Fibroblast of lung (primary cell): ENCODE data around the gene FAM53B. TPM values are rescaled to one million over a fixed set of nuclear protein-coding genes. Genes with fewer than 3 reads are reported as not detected.

ENCODE experiments used
- DNase-seq, 2 donors: peaks; one replicate each; pipeline versions ENCODE4 v3.0.0 to v3.0.0-alpha.2; 2010; ENCODE audit warnings: low read depth in 2 of 2
- H2AFZ ChIP-seq: 2 replicates; pipeline ENCODE4 v1.5.1; 2012; ENCODE audit warnings: low read length, control low read depth, inconsistent platforms
- H3K27ac ChIP-seq: 2 replicates; pipeline ENCODE4 v1.5.1; 2011; ENCODE audit warnings: low read length, control low read depth; ENCODE audit not compliant: insufficient read depth
- H3K27me3 ChIP-seq: 2 replicates; pipeline ENCODE4 v1.5.1; 2011; ENCODE audit warnings: mild to moderate bottlenecking, low read length; ENCODE audit not compliant: control insufficient read depth, insufficient read depth
- H3K36me3 ChIP-seq: 2 replicates; pipeline ENCODE4 v1.5.1; 2011; ENCODE audit warnings: low read length; ENCODE audit not compliant: control insufficient read depth, insufficient read depth
- H3K4me1 ChIP-seq: 2 replicates; pipeline ENCODE4 v1.5.1; 2011; ENCODE audit warnings: low read length; ENCODE audit not compliant: control insufficient read depth, insufficient read depth; ENCODE audit errors: extremely low read depth
- H3K4me2 ChIP-seq: 2 replicates; pipeline ENCODE4 v1.5.1; 2011; ENCODE audit warnings: low read length, control low read depth; ENCODE audit not compliant: insufficient read depth; ENCODE audit errors: extremely low read depth
- H3K4me3 ChIP-seq, 4 experiments: fragments of 200-600 bp in 1 of 4; sonication (generic) in 1 of 4; replicated peaks in 1 of 4; 2 replicates each; pipeline ENCODE4 v1.5.1; 2011 to 2016; ENCODE audit warnings: low read length in 4 of 4, low read depth in 3 of 4, mild to moderate bottlenecking in 3 of 4, control low read depth in 2 of 4, inconsistent platforms in 1 of 4, mixed read lengths in 1 of 4; ENCODE audit not compliant: insufficient read depth in 1 of 4; ENCODE audit errors: control extremely low read depth in 1 of 4
- H3K79me2 ChIP-seq: 2 replicates; pipeline ENCODE4 v1.5.1; 2012; ENCODE audit warnings: mild to moderate bottlenecking, low read length, inconsistent platforms; ENCODE audit not compliant: control insufficient read depth, insufficient read depth
- H3K9ac ChIP-seq: 2 replicates; pipeline ENCODE4 v1.5.1; 2011; ENCODE audit warnings: mild to moderate bottlenecking, low read length, control low read depth; ENCODE audit not compliant: insufficient read depth
- H3K9me3 ChIP-seq: 2 replicates; pipeline ENCODE4 v1.5.1; 2012; ENCODE audit warnings: low read depth, low read length; ENCODE audit not compliant: control insufficient read depth, insufficient read depth
- H4K20me1 ChIP-seq: 2 replicates; pipeline ENCODE4 v1.5.1; 2011; ENCODE audit warnings: low read length; ENCODE audit not compliant: control insufficient read depth, insufficient read depth; ENCODE audit errors: extremely low read depth
- EZH2 ChIP-seq: IDR thresholded peaks from 2 replicates; pipeline ENCODE4 v1.5.1; 2012; ENCODE audit warnings: low read length, control low read depth, mild to moderate bottlenecking; ENCODE audit errors: missing control alignments
- polyA plus RNA-seq, 2 donors: library from polyadenylated mRNA; depleted of rRNA in 1 of 2; stranded (reverse) in 1 of 2; unstranded in 1 of 2; fragments of >200 nt; gene quantifications; 2 replicates each; pipeline ENCODE4 v1.2.1, GENCODE V29; 2011 to 2012; ENCODE audit warnings: missing spikeins in 1 of 2
- total RNA-seq: library from RNA; depleted of rRNA; stranded (reverse); fragments of >200 nt; gene quantifications from 2 replicates; pipeline ENCODE4 v1.2.1, GENCODE V29; 2014
- TF ChIP-seq, protein P1 (sequence below), 2 donors: IDR thresholded peaks in 1 of 2; conservative IDR thresholded peaks in 1 of 2; 1 replicate in 1 of 2; 2 replicates in 1 of 2; pipeline ENCODE4 v1.5.1; 2011 to 2012; ENCODE audit warnings: low read length in 2 of 2, control low read depth in 1 of 2, inconsistent platforms in 1 of 2, low read depth in 1 of 2, mild to moderate bottlenecking in 1 of 2

The FAM53B gene
- total and polyA plus RNA-seq, 2 donors (not counting 1 experiment from before 2014, with no cell fraction given): 2.2 to 11.7 TPM

- TF ChIP-seq, protein P1, sequence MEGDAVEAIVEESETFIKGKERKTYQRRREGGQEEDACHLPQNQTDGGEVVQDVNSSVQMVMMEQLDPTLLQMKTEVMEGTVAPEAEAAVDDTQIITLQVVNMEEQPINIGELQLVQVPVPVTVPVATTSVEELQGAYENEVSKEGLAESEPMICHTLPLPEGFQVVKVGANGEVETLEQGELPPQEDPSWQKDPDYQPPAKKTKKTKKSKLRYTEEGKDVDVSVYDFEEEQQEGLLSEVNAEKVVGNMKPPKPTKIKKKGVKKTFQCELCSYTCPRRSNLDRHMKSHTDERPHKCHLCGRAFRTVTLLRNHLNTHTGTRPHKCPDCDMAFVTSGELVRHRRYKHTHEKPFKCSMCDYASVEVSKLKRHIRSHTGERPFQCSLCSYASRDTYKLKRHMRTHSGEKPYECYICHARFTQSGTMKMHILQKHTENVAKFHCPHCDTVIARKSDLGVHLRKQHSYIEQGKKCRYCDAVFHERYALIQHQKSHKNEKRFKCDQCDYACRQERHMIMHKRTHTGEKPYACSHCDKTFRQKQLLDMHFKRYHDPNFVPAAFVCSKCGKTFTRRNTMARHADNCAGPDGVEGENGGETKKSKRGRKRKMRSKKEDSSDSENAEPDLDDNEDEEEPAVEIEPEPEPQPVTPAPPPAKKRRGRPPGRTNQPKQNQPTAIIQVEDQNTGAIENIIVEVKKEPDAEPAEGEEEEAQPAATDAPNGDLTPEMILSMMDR (conservative IDR thresholded peaks at IDR 0.05 in 1 of 2, IDR thresholded peaks at IDR 0.05 in 1 of 2; ENCODE audit: low read depth in 1 of 2, low read length in 2 of 2): no peak
- no peak for TF ChIP-seq EZH2
- Histone ChIP-seq H3K9ac (no peak overlapping the region), H2AFZ (no peak overlapping the region), H3K9me3 (no peaks in the 10 kb centered on the region), H3K4me3 (no peak overlapping the region), H3K4me2 (no peak overlapping the region), H3K27ac (no peak overlapping the region), H3K36me3 (no peaks in the 10 kb centered on the region), H3K4me1 (no peaks in the 10 kb centered on the region), H3K79me2 (no peaks in the 10 kb centered on the region), H4K20me1 (no peaks in the 10 kb centered on the region), H3K27me3 (no peaks in the 10 kb centered on the region)
- no peak for DNase-seq
These were observed 168.8 kb downstream of the FAM53B start for GRCh38 chr10:124575107-124576035.

DNA sequence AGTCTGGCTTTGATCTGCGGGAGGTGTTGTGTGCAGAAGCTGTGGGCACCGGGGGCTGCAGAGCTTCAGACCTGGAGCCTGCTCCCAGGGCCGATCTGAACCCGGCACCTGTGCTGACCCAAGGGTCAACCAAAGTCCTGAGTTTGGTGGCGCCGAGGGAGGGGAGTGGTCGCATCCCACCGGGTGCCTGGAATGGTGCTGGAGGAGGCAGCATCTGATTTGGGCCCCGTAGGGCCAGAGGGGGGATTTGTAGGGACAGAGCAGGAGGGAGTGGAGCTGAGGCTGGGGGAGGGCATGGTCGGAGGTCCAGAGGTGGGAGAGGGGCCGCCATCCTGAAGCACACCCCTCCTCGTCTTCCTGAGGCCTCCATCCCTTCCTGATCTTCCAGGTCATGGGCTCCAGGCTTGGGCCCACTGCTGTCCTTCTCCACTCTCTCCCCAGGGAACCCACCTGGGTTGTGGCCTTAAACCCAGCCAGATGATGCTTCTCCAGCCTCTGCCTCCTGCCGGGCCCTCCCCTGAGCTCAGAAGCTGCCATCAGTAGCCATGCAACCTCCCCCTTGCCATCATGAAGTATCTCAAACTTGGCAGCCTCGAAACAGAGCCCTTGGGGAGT lies 169.6 kb downstream of the FAM53B start:
- no peak overlapping the region for H3K9ac ChIP-seq
- TF ChIP-seq EZH2: no peak
- TF ChIP-seq, protein P1 (conservative IDR thresholded peaks at IDR 0.05 in 1 of 2, IDR thresholded peaks at IDR 0.05 in 1 of 2; ENCODE audit: low read depth in 1 of 2, low read length in 2 of 2): no peak
- no peaks in the 10 kb centered on the region for H3K36me3 ChIP-seq
- no peaks in the 10 kb centered on the region for H4K20me1 ChIP-seq
- DNase-seq: no peak
- H3K27me3 ChIP-seq: no peaks in the 10 kb centered on the region
- no peak overlapping the region for H3K4me3 ChIP-seq
- H3K79me2 ChIP-seq: no peaks in the 10 kb centered on the region
- no peaks in the 10 kb centered on the region for H3K9me3 ChIP-seq
- H2AFZ ChIP-seq: no peak overlapping the region
- no peak overlapping the region for H3K27ac ChIP-seq
- no peak overlapping the region for H3K4me2 ChIP-seq
- no peaks in the 10 kb centered on the region for H3K4me1 ChIP-seq

DNA sequence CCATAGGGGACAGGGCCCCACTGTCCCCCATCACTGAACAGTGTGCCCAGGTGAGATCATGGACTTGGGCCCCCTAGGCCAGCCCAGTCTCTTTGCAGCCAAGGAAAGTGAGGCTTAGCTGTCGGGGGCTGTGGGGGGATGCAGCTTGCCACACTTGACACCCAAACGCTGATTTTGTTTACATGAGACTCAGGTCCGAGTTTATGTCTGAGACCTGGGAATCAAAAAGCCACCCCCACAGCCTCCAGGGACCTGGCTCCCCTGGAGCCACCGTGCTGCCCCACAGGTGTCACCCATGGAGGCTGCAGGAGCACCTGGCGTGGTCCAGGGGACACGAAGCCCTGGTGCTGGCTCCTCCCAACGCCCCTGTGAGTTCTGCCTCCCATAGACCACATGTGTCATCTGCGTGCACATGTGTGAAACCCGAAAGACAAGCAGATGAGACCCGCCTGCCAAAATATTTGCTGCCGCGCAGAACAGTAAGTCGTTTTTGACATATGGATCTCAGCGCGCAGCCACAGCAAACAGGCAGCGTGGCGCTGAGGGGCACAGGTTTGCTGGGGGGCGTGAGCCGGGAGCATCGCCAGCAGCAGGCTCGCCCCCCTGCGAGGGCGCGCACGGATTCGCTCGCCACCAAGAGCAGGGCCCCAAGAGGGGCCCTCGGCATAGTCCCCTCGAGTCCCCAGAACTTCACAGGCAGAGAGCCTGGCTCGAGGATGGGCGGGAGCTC lies 170.3 kb downstream of the FAM53B start:
- Histone ChIP-seq H3K27me3 (no peaks in the 10 kb centered on the region), H3K36me3 (no peaks in the 10 kb centered on the region), H3K4me3 (no peak overlapping the region), H3K4me2 (no peak overlapping the region), H3K9me3 (no peaks in the 10 kb centered on the region), H3K79me2 (no peaks in the 10 kb centered on the region), H2AFZ (no peak overlapping the region), H3K27ac (no peak overlapping the region), H3K4me1 (no peaks in the 10 kb centered on the region), H3K9ac (no peak overlapping the region), H4K20me1 (no peaks in the 10 kb centered on the region)
- DNase-seq: no peak
- TF ChIP-seq EZH2: no peak
- TF ChIP-seq, protein P1 (conservative IDR thresholded peaks at IDR 0.05 in 1 of 2, IDR thresholded peaks at IDR 0.05 in 1 of 2; ENCODE audit: low read depth in 1 of 2, low read length in 2 of 2): no peak
